GM12865 (cell line): ENCODE measurements around the gene SLF1.

ENCODE experiments used
- DNase-seq: peaks from one replicate; pipeline ENCODE4 v3.0.0; 2010; ENCODE audit warnings: low read depth
- H3K4me3 ChIP-seq: 2 replicates; pipeline ENCODE4 v1.5.1; 2011; ENCODE audit warnings: mild to moderate bottlenecking, low read depth, low read length, control low read depth
- TF ChIP-seq, protein P1 (sequence below): IDR thresholded peaks from 2 replicates; pipeline ENCODE4 v1.5.1; 2011; ENCODE audit warnings: low read length, control low read depth, low read depth, inconsistent platforms; ENCODE audit not compliant: insufficient read depth; ENCODE audit errors: missing control alignments

Gene SLF1

DNA sequence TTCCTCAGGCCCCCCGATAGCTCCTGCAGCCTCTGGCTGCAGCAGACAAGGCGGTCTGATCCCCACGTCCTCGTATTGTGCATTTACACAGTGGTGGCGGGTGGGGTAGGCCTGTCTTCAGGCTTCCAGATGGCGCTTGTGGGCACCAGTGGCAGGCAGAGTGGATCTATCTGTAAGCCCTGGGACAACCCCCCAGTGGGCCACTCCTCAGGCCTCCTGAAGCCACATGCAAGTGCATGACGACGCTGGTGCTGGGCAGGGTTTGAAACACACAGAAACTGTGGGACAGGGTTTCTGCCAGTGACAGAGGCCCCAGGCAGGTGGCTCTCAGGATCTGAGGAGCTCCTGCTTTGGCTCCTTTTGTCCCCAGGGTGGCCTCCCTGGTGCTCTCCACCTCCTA, 42.0 kb downstream of the SLF1 start:
- DNase-seq: no peak
- H3K4me3 ChIP-seq: no peak overlapping the region
- TF ChIP-seq, protein P1, sequence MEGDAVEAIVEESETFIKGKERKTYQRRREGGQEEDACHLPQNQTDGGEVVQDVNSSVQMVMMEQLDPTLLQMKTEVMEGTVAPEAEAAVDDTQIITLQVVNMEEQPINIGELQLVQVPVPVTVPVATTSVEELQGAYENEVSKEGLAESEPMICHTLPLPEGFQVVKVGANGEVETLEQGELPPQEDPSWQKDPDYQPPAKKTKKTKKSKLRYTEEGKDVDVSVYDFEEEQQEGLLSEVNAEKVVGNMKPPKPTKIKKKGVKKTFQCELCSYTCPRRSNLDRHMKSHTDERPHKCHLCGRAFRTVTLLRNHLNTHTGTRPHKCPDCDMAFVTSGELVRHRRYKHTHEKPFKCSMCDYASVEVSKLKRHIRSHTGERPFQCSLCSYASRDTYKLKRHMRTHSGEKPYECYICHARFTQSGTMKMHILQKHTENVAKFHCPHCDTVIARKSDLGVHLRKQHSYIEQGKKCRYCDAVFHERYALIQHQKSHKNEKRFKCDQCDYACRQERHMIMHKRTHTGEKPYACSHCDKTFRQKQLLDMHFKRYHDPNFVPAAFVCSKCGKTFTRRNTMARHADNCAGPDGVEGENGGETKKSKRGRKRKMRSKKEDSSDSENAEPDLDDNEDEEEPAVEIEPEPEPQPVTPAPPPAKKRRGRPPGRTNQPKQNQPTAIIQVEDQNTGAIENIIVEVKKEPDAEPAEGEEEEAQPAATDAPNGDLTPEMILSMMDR: no peak

DNA sequence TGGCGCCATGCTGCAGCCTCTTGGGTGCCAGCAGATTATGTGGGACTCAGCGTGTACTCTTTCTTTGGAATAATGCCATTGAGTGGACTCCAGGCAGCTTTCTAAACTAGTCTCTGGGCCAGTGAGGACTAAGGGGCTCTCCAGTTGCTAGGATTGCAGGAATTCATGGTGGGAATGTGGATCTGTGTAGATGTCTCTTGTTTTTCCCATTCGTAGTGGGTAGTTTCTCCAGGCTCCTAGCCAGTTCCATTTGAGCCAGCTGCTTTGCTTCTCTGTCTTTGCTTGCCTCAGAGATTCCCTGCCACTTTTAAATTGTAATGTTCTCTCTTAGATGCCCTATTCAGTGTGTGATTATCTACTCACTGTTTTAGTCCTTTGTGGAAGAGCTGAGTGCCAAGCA, 42.6 kb downstream of the SLF1 start:
- no peak overlapping the region for H3K4me3 ChIP-seq
- TF ChIP-seq, protein P1: no peak
- DNase-seq: no peak

DNA sequence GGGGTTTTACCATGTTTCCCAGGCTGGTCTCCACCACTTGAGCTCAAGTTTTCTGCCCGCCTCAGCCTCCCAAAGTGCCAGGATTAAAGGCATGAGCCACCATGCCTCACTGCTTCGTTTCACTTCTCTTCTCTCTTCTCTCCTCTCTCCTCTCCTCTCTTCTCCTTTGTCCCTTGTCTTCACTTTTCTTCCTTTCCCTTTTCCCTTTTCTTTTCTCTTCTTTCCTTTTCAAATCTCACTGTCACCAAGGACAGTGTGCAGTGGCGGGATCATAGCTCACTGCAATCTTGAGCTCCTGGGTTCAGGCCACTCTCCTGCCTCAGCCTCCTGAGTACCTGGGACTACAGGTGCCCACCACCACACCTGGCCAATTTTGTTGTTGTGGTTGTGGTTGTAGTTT, 49.5 kb downstream of the SLF1 start:
- no peak for DNase-seq
- H3K4me3 ChIP-seq: no peak overlapping the region
- TF ChIP-seq, protein P1: no peak

DNA sequence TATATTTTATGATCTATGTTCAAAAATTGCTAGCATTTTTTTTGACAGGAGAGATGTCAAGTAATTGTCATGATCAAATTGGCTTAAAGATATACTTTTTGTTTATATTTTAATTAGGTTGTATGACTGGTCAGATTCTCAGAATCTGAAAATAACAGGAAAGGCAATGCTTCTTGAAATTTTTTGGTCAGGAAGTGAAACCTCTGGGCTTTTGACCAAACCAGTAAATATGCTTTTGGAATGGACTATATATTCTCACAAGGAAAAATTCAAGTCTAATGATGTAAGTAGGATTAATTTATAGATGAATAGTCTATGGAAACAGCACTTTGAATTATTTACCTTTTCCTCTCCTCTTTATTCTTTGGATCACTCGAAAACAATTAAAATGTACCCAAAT, 52.3 kb downstream of the SLF1 start:
- no peak for DNase-seq
- H3K4me3 ChIP-seq: no peak overlapping the region
- TF ChIP-seq, protein P1: no peak

DNA sequence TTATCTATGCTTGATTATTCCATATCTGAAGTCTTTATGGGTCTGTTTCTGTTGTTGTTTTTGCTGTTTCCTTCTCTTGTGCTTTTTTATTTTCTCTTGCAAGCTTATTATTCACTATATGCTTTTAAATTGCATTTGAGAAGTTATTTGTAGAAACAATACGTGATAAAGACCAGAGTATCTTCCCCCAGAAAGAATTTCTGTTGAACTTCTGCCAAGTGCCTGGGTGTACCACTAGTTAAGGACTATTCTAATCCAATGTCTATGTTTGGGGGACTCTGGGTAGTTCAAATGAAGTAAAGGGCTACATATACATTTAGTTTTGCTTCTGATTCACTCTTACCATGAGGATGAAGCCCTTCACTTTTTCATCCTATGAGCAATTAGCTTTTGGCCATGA, 54.3 kb downstream of the SLF1 start:
- no peak overlapping the region for H3K4me3 ChIP-seq
- TF ChIP-seq, protein P1: no peak
- no peak for DNase-seq

DNA sequence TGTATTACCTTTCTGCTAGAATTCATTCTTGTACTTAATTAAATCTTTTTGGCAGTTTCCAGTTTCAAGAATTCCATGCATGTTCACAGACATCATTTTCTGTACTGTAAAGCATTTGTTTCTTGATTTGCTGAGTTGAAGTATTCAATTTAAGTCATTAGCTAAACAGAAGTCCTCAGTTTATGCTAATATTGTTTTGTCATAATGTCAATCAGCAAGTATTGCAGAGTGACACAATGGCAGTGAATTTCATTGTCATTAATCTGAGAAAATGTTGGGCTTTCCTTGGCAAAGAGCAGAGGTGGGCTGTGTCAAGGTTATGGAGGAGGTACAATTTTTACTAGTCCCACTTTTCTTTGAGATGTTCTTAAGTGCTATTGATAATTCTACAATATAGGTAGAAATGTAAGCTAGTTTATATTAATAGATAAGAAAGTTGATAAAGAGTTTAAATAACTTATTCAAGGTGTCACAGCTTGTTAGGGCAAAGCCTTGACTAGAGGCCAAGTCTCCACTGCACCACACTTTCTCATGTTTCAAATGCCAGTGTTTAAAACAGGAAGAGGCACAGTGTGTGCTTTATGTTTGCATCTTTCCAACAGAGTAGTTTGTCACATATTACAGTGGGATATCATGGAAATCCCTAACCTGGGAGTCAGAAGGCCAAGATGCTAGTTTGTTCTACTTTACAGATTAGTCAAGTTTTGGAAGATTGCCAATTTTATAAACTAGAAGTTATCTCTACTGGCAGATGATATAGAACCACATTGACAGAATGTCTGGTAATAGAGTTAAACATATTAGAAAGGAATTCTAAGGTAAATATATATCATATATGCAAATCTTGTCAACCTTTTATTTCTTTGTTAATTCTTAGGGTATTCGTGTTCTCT, 56.3 kb downstream of the SLF1 start:
- no peak for DNase-seq
- H3K4me3 ChIP-seq: no peak overlapping the region
- TF ChIP-seq, protein P1: no peak
